Measurements from ENCODE around the gene ZNF438.
A peak's percentile ranks its signal among the peaks of the same experiment; 100 is the strongest.
"Not testable (repeated sequence)": the region's sequence is repeated elsewhere in the genome, so short reads cannot be mapped to it uniquely, and the experiment has no call there.

The ZNF438 gene

DNA sequence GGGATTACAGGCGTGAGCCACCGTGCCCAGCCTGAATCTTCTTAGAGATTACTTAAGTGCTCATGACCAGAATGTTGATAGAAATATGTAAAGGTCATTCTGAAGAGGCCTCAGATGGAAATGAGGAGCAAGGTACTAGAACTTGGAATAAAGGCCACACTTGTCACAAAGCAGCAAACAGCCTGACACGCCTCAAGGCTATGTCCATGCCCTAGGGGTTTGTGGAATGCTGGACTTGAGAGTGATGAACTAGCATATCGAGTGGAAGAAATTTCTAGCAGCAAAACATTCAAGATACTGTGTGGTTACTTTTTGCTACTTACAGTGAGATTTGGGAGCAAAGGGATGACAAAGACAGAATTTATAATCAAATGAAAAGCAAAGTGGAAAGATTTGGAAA, 39.0 kb downstream of the ZNF438 start:
- Histone ChIP-seq H3K4me1 (ENCODE audit: control insufficient read depth, insufficient read depth, low read length) (peaks cover 3% of the 10 kb centered on the region), H3K4me3 (ENCODE audit: low read length) (no peak overlapping the region), H3K9ac (ENCODE audit: low read depth, low read length) (no peak overlapping the region), H3K27me3 (ENCODE audit: control insufficient read depth, insufficient read depth, low read length) (no peaks in the 10 kb centered on the region), H3K9me3 (replicated peaks; ENCODE audit: low read length) (peaks cover 3% of the 10 kb centered on the region), H3K36me3 (ENCODE audit: insufficient read depth, low read length) (no peaks in the 10 kb centered on the region), H3K4me2 (ENCODE audit: low read length) (no peak overlapping the region)

DNA sequence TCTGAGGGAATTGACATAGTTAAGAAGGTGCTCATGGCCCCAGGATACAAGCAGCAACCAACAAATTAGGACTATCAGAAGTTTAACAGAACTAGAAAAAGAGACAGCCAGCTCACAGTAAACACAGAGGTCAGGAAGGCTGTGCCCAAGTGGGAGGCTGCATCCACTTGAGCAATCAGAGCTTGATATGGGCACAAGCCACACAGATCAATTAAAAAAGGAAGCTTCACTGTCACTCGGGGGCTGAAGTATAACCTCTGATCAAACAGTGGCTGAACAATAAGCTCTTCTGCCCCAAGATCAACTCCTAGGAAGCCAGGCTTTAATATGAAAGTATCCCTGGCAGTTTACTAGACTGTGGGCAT, 40.0 kb downstream of the ZNF438 start:
- peaks cover 3% of the 10 kb centered on the region for H3K9me3 ChIP-seq (replicated peaks; ENCODE audit: low read length)
- H3K9ac ChIP-seq (ENCODE audit: low read depth, low read length) = no peak overlapping the region
- H3K27me3 ChIP-seq (ENCODE audit: control insufficient read depth, insufficient read depth, low read length) = no peaks in the 10 kb centered on the region
- peaks cover 5% of the 10 kb centered on the region for H3K4me1 ChIP-seq (ENCODE audit: control insufficient read depth, insufficient read depth, low read length)
- H3K4me3 ChIP-seq (ENCODE audit: low read length) = no peak overlapping the region
- H3K4me2 ChIP-seq (ENCODE audit: low read length) = no peak overlapping the region
- no peaks in the 10 kb centered on the region for H3K36me3 ChIP-seq (ENCODE audit: insufficient read depth, low read length)

DNA sequence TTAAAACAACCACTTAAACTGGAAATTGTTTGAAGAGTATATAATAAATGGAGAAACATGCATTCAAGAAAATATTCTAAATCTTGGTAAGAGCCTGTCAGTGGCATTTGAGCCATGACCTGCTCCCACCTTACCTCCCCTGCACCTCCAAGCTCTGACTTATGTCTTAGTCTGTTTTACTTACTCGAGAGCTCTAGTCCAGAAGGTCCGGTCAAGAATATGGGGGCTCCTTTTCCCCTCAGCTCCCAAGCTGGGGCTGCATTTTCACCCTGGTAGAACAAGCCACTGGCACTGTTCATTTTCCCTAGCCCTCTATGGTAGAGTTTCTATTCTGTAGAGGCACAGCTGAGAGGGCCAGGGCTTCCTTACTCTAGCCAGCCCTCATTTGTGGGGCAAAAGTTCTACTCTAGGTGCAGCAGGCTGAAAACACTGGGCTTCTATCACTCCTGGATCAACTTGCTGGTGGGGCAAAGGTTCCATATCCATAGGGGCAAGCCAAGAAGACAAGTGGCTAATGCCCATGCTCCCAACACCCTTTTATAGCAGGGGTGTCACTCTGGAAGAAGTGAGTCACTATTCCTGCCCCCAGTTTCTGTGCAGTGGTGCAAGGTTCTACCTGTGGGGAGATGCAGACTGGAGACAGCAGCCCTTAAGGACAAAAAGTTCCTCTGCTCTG, 40.6 kb downstream of the ZNF438 start:
- Histone ChIP-seq H3K9me3 (replicated peaks; ENCODE audit: low read length) (peaks cover 3% of the 10 kb centered on the region), H3K4me2 (ENCODE audit: low read length) (no peak overlapping the region), H3K27me3 (ENCODE audit: control insufficient read depth, insufficient read depth, low read length) (no peaks in the 10 kb centered on the region), H3K4me1 (ENCODE audit: control insufficient read depth, insufficient read depth, low read length) (peaks cover 10% of the 10 kb centered on the region), H3K9ac (ENCODE audit: low read depth, low read length) (no peak overlapping the region), H3K4me3 (ENCODE audit: low read length) (no peak overlapping the region), H3K36me3 (ENCODE audit: insufficient read depth, low read length) (no peaks in the 10 kb centered on the region)

DNA sequence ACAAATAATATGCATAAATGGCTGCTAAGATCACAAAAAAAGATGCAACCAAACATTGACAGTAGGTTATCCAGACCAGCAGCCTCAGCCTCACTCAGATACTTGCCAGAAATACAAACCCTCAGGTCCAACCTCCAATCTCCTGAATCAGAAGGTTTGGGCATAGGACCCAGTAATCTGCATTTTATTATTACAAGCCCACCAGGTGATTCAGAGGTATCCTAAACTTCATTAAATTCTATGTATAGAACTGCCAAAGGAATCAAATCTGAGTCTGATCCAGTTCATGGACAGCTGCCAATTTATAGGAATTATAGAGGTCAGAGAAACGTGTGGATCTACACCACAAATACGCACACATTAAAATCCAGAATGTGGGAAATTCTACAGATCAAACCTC, 41.3 kb downstream of the ZNF438 start:
- Histone ChIP-seq H3K4me1 (ENCODE audit: control insufficient read depth, insufficient read depth, low read length) (peaks cover 18% of the 10 kb centered on the region), H3K4me3 (ENCODE audit: low read length) (no peak overlapping the region), H3K9ac (ENCODE audit: low read depth, low read length) (no peak overlapping the region), H3K36me3 (ENCODE audit: insufficient read depth, low read length) (no peaks in the 10 kb centered on the region), H3K9me3 (replicated peaks; ENCODE audit: low read length) (peaks cover 3% of the 10 kb centered on the region), H3K4me2 (ENCODE audit: low read length) (no peak overlapping the region), H3K27me3 (ENCODE audit: control insufficient read depth, insufficient read depth, low read length) (no peaks in the 10 kb centered on the region)

DNA sequence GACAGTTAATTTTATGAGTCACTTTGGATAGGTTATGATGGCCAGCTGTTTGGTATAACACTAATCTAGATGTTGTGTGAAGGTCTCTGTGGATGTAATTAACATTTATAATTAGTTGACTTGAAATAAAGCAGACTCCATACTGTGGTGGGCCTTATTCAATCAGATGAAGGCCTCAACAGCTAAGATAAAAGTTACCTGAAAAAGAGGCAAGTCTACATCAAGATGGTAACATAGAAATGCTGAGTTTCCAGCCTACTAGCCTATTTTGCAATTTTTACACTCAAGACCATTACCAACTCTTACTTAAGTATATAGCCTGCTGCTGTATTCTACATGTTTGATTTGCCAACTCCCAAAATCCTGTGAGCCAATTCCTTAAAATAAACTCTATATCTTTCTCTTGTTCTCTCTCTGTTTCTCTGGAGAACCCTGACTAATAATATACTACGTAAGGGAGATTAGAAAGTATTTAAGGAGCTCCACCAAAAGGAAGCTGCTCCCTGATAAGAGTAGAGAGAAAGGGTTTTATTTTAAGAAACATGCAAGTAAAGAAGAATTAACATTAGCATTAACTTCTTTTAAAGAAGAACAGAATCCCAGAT, 42.7 kb downstream of the ZNF438 start:
- no peaks in the 10 kb centered on the region for H3K36me3 ChIP-seq (ENCODE audit: insufficient read depth, low read length)
- no peak overlapping the region for H3K4me2 ChIP-seq (ENCODE audit: low read length)
- peaks cover 3% of the 10 kb centered on the region for H3K9me3 ChIP-seq (replicated peaks; ENCODE audit: low read length)
- H3K27me3 ChIP-seq (ENCODE audit: control insufficient read depth, insufficient read depth, low read length) = no peaks in the 10 kb centered on the region
- H3K4me3 ChIP-seq (ENCODE audit: low read length) = no peak overlapping the region
- no peak overlapping the region for H3K9ac ChIP-seq (ENCODE audit: low read depth, low read length)
- H3K4me1 ChIP-seq (ENCODE audit: control insufficient read depth, insufficient read depth, low read length) = peaks cover 30% of the 10 kb centered on the region

DNA sequence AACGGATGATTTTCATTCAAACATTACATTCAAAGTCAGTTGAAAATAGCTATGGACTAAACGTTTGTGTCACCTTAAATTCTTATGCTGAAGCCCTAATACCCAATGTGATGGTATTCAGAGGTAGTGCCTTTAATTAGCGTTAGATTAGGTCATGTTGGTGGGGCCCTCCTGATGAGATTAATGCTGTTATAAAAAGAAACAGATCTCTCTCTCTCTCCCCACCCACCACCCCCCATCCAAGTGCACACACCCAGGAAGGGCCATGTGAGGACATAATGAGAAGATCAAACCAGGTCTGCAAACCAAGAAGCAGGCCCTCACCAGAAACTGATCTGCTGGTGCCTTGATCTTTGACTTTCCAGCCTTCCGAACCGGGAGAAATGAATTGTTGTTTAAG, 44.2 kb downstream of the ZNF438 start:
- Histone ChIP-seq H3K27me3 (ENCODE audit: control insufficient read depth, insufficient read depth, low read length) (no peaks in the 10 kb centered on the region), H3K9me3 (replicated peaks; ENCODE audit: low read length) (no peaks in the 10 kb centered on the region), H3K4me2 (ENCODE audit: low read length) (no peak overlapping the region), H3K4me1 (ENCODE audit: control insufficient read depth, insufficient read depth, low read length) (peaks cover 34% of the 10 kb centered on the region), H3K9ac (ENCODE audit: low read depth, low read length) (no peak overlapping the region), H3K4me3 (ENCODE audit: low read length) (no peak overlapping the region), H3K36me3 (ENCODE audit: insufficient read depth, low read length) (no peaks in the 10 kb centered on the region)

DNA sequence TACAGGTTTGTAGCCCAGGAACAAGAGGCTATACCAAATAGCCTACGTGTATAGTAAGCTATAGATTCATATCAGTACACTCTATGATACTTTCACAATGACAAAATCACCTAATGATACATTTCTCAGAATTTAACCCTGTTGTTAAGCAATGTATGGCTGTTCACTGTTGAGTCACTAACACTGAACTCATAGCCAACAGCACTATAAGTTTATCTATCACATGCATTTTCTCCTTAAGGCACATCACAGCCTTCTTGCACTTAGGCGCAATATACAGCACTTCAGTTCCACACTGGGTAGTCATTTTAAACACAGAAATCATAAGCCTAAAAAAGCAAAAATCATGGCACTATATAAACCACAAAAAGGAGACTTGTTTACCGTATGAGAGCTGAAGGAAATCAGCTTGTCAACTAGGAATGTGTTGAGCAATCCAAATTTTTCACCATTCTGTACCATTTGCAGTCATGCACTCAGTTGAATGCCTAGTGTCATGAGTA, 45.6 kb downstream of the ZNF438 start:
- H3K36me3 ChIP-seq (ENCODE audit: insufficient read depth, low read length) = no peaks in the 10 kb centered on the region
- H3K27me3 ChIP-seq (ENCODE audit: control insufficient read depth, insufficient read depth, low read length) = no peaks in the 10 kb centered on the region
- H3K9me3 ChIP-seq (replicated peaks; ENCODE audit: low read length) = no peaks in the 10 kb centered on the region
- H3K4me2 ChIP-seq (ENCODE audit: low read length) = peak overlapping the region; percentile 67
- H3K4me1 ChIP-seq (ENCODE audit: control insufficient read depth, insufficient read depth, low read length) = peaks cover 37% of the 10 kb centered on the region
- peak overlapping the region; percentile 29 for H3K9ac ChIP-seq (ENCODE audit: low read depth, low read length)
- H3K4me3 ChIP-seq (ENCODE audit: low read length) = no peak overlapping the region

DNA sequence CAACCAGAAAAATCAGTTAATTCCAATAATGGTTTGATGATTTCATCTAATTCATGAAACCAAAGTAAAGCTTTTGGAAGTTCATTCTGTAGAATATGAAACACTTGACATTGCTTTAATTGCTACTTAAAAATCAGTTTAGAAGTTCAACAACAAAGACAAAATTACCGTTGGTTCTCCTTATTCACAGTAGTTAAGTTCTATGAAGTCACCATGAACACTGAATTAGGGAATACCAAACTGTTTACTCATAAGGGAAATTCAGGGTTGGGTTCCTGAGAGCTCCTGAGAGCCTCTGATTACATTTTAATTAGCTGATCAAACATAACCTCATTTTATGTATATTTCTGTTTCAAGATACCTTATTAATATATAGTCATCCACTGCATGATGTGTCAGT, 46.2 kb downstream of the ZNF438 start:
- H3K36me3 ChIP-seq (ENCODE audit: insufficient read depth, low read length) = no peaks in the 10 kb centered on the region
- H3K9me3 ChIP-seq (replicated peaks; ENCODE audit: low read length) = no peaks in the 10 kb centered on the region
- H3K9ac ChIP-seq (ENCODE audit: low read depth, low read length) = peak overlapping the region; percentile 69
- no peaks in the 10 kb centered on the region for H3K27me3 ChIP-seq (ENCODE audit: control insufficient read depth, insufficient read depth, low read length)
- H3K4me3 ChIP-seq (ENCODE audit: low read length) = peak overlapping the region; percentile 27
- H3K4me2 ChIP-seq (ENCODE audit: low read length) = peak overlapping the region; percentile 67
- H3K4me1 ChIP-seq (ENCODE audit: control insufficient read depth, insufficient read depth, low read length) = peaks cover 42% of the 10 kb centered on the region

DNA sequence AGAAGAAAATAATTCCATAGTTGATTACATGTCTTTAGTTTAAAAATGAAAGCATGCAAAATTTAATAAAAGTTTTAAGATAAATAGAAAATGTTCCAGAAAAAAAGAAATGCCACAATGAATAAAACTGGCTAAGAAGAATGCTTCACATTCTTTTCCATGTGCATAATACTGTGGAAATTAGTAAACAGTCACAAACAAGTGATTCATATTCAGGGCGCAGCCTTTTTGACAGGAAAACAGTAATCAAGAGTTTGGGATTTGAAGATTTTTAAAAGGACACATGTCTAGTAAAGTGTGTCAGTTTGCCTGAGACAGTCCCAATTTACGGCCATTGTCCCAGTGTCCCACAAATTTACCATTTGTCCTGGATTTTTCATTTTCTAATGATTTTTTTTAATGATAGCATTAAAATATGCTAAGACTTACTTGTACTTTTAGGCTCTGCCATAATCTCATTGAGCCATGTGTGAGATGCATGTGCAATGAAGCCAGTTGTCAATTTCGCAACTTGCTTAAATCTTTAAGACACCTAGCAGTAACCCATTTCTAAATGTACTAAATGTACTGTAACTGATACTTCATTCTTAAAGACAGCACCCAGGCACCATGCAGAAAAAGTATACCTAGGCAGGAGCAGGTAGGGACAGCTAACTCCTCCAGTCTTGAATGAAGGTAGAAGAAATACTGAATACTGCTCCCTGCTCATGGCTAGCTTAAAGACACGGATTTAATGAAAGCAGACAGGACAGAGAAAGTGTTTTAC, 46.9 kb downstream of the ZNF438 start:
- peak overlapping the region; percentile 69 for H3K9ac ChIP-seq (ENCODE audit: low read depth, low read length)
- H3K36me3 ChIP-seq (ENCODE audit: insufficient read depth, low read length) = no peaks in the 10 kb centered on the region
- peaks cover 43% of the 10 kb centered on the region for H3K4me1 ChIP-seq (ENCODE audit: control insufficient read depth, insufficient read depth, low read length)
- H3K4me3 ChIP-seq (ENCODE audit: low read length) = peak overlapping the region; percentile 27
- peak overlapping the region; percentile 67 for H3K4me2 ChIP-seq (ENCODE audit: low read length)
- H3K9me3 ChIP-seq (replicated peaks; ENCODE audit: low read length) = peaks cover 2% of the 10 kb centered on the region
- no peaks in the 10 kb centered on the region for H3K27me3 ChIP-seq (ENCODE audit: control insufficient read depth, insufficient read depth, low read length)

DNA sequence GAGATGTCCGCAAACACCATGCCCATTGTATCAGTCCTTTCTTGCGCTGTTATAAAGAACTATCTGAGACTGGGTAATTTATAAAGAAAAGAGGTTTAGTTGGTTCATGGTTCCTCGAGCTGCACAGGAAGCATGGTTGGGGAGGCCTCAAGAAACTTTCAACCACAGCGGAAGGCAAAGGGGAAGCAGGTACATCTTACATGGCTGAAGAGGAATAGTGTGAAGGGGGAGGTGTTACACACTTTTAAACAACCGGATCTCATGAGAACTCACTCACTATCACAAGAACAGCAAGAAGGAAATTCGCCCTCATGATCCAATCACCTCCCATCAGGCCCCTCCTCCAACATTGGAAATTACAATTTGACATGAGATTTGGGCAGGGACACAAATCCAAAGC, 48.5 kb downstream of the ZNF438 start:
- H3K4me1 ChIP-seq (ENCODE audit: control insufficient read depth, insufficient read depth, low read length) = peaks cover 41% of the 10 kb centered on the region
- H3K4me3 ChIP-seq (ENCODE audit: low read length); H3K9me3 ChIP-seq (replicated peaks; ENCODE audit: low read length): not testable (repeated sequence)

DNA sequence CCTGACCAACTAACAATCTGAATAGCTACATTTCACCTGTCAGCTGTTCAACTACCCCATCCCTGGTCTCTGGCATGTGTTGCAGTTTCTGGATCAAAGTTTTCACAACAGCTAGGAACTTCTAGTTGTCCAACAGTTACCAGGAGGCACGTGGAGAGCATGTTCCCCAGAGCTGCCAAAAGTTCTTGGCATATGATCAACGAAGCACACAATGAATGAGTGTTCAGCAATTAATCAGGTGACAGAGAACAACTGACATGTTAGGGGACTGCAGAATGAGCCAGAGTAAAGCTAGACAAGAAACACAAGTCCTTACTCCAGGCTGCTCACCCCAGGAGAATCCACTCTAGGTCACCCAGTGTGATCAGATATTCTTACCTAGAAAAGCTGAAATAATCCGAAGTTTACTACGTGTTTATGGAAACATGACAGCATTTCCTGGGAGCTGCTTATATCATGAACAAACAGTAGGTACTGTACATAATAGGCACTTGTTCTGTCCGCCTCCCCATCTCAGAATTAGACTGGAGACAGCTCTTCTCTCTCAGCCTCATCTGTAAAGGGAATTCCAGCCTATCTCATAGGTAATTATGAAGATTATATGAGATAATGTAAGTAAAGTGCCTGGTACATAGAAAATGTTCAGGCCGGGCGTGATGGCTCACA, 50.6 kb downstream of the ZNF438 start:
- H3K4me1 ChIP-seq (ENCODE audit: control insufficient read depth, insufficient read depth, low read length) = peaks cover 33% of the 10 kb centered on the region
- no peak overlapping the region for H3K9ac ChIP-seq (ENCODE audit: low read depth, low read length)
- peaks cover 3% of the 10 kb centered on the region for H3K9me3 ChIP-seq (replicated peaks; ENCODE audit: low read length)
- H3K36me3 ChIP-seq (ENCODE audit: insufficient read depth, low read length) = peaks cover 4% of the 10 kb centered on the region
- H3K4me2 ChIP-seq (ENCODE audit: low read length) = no peak overlapping the region
- H3K27me3 ChIP-seq (ENCODE audit: control insufficient read depth, insufficient read depth, low read length) = no peaks in the 10 kb centered on the region
- no peak overlapping the region for H3K4me3 ChIP-seq (ENCODE audit: low read length)

More for the DNA sequence above, 48.5 kb downstream of the ZNF438 start:
- not testable (repeated sequence) for H3K27me3 ChIP-seq (ENCODE audit: control insufficient read depth, insufficient read depth, low read length); H3K36me3 ChIP-seq (ENCODE audit: insufficient read depth, low read length); H3K4me2 ChIP-seq (ENCODE audit: low read length); H3K9ac ChIP-seq (ENCODE audit: low read depth, low read length)

Data from skeletal muscle satellite cell (primary cell).